ENCODE data around the gene LZTS2. TPM values are rescaled to one million over a fixed set of nuclear protein-coding genes. Genes with fewer than 3 reads are reported as not detected.

LZTS2 gene
- total RNA-seq, 5 donors from 2014 or later (not counting 1 experiment from before 2014, with no cell fraction given) = 16.4 to 39.5 (median 35.4) TPM

GRCh38 chr10:101047961-101048892 is 48.6 kb downstream of the LZTS2 start:
- DNase-seq (no peak), ATAC-seq (replicated peaks in 1 of 4) (no peak)
- H3K27ac Mint-ChIP-seq = no peak overlapping the region
- no peaks in the 10 kb centered on the region for H3K9me3 Mint-ChIP-seq
- Histone ChIP-seq H3K9me3 (no peaks in the 10 kb centered on the region), H3K27ac (ENCODE audit: low read length) (no peak overlapping the region), H3K4me3 (ENCODE audit: control insufficient read depth in 1 of 2, extremely low read depth in 1 of 2, low read length in 1 of 2) (no peak overlapping the region), H3K36me3 (ENCODE audit: control insufficient read depth in 2 of 2, extremely low read depth in 1 of 2, insufficient read depth in 1 of 2, low read length in 1 of 2) (no peaks in the 10 kb centered on the region), H3K4me1 (ENCODE audit: control insufficient read depth in 1 of 2, extremely low read depth in 1 of 2, insufficient read depth in 2 of 2, low read length in 2 of 2) (peaks cover 0 to 22% of the 10 kb centered on the region in 2 experiments), H3K27me3 (replicated peaks in 1 of 2; ENCODE audit: control insufficient read depth in 2 of 2, extremely low read depth in 1 of 2, insufficient read depth in 2 of 2, low read length in 1 of 2) (peaks cover 21 to 66% of the 10 kb centered on the region in 2 experiments)
- H3K27me3 Mint-ChIP-seq = peaks cover 43 to 50% of the 10 kb centered on the region in 2 donors
- ChIA-PET POLR2A (no interaction called here), CTCF (interaction anchor here (1.8 to 3.9 kb wide), 3 partner anchors 11 to 20 kb away, joined by 6 to 42 read pairs (median 20); partner anchors contain the start of gene KAZALD1 (in 1 of the 2))
- no peaks in the 10 kb centered on the region for H3K36me3 Mint-ChIP-seq
- 19% methylated on average over 49 of the region's 62 CpGs for WGBS (ENCODE audit: insufficient coverage)
- peaks cover 17 to 27% (median 22%) of the 10 kb centered on the region in 3 donors for H3K4me1 Mint-ChIP-seq
- H3K4me3 Mint-ChIP-seq = no peak overlapping the region

GRCh38 chr10:101050208-101051069 is 50.8 kb downstream of the LZTS2 start:
- Mint-ChIP-seq H3K4me1 (peaks cover 12 to 21% (median 18%) of the 10 kb centered on the region in 3 donors), H3K4me3 (peak overlapping the region in 1 of 3 donors; percentile 36), H3K27ac (no peak overlapping the region), H3K9me3 (no peaks in the 10 kb centered on the region), H3K27me3 (peaks cover 43 to 50% of the 10 kb centered on the region in 2 donors), H3K36me3 (no peaks in the 10 kb centered on the region)
- peak; percentile 42 to 82 (median 70) for DNase-seq
- 16% methylated on average over 36 of the region's 42 CpGs for WGBS (ENCODE audit: insufficient coverage)
- peaks cover 0 to 19% of the 10 kb centered on the region in 2 experiments for H3K4me1 ChIP-seq (ENCODE audit: control insufficient read depth in 1 of 2, extremely low read depth in 1 of 2, insufficient read depth in 2 of 2, low read length in 2 of 2)
- ChIA-PET CTCF (interaction anchor here (0.6 to 3.9 kb wide), 18 partner anchors 7 to 92 kb away, joined by 3 to 42 read pairs (median 4); partner anchors contain the start of genes KAZALD1 (in 1 of the 2), PDZD7 (in 1 of the 2) and SFXN3 (in 1 of the 2)), POLR2A (interaction anchor here (0.5 to 1.0 kb wide), 3 partner anchors 8 to 747 kb away, joined by 3 to 5 read pairs (median 3); no protein-coding TSS in a partner anchor)
- no peaks in the 10 kb centered on the region for H3K9me3 ChIP-seq
- ATAC-seq (replicated peaks in 1 of 4) = peak; percentile 85 to 93 (median 88)
- no peak overlapping the region for H3K27ac ChIP-seq (ENCODE audit: low read length)
- H3K36me3 ChIP-seq (ENCODE audit: control insufficient read depth in 2 of 2, extremely low read depth in 1 of 2, insufficient read depth in 1 of 2, low read length in 1 of 2) = no peaks in the 10 kb centered on the region
- peak overlapping the region in 1 of 2 donors; percentile 8 for H3K4me3 ChIP-seq (ENCODE audit: control insufficient read depth in 1 of 2, extremely low read depth in 1 of 2, low read length in 1 of 2)
- H3K27me3 ChIP-seq (replicated peaks in 1 of 2; ENCODE audit: control insufficient read depth in 2 of 2, extremely low read depth in 1 of 2, insufficient read depth in 2 of 2, low read length in 1 of 2) = peaks cover 16 to 62% of the 10 kb centered on the region in 2 experiments

- DNase-seq (no peak), ATAC-seq (replicated peaks in 1 of 4) (no peak)
- no peaks in the 10 kb centered on the region for H3K9me3 ChIP-seq
- POLR2A ChIA-PET = no interaction called here
- peaks cover 0 to 19% of the 10 kb centered on the region in 2 experiments for H3K4me1 ChIP-seq (ENCODE audit: control insufficient read depth in 1 of 2, extremely low read depth in 1 of 2, insufficient read depth in 2 of 2, low read length in 2 of 2)
- Mint-ChIP-seq H3K27me3 (peaks cover 28 to 37% of the 10 kb centered on the region in 2 donors), H3K4me3 (no peak overlapping the region), H3K9me3 (no peaks in the 10 kb centered on the region), H3K27ac (no peak overlapping the region), H3K4me1 (peaks cover 12 to 21% (median 18%) of the 10 kb centered on the region in 3 donors), H3K36me3 (no peaks in the 10 kb centered on the region)
- peaks cover 12 to 52% of the 10 kb centered on the region in 2 experiments for H3K27me3 ChIP-seq (replicated peaks in 1 of 2; ENCODE audit: control insufficient read depth in 2 of 2, extremely low read depth in 1 of 2, insufficient read depth in 2 of 2, low read length in 1 of 2)
- no peak overlapping the region for H3K4me3 ChIP-seq (ENCODE audit: control insufficient read depth in 1 of 2, extremely low read depth in 1 of 2, low read length in 1 of 2)
- CTCF ChIA-PET = interaction anchor here (0.6 to 3.9 kb wide), 9 partner anchors 8 to 24 kb away, joined by 3 to 42 read pairs (median 9); partner anchors contain the start of gene KAZALD1 (in 2 of the 2)
- H3K27ac ChIP-seq (ENCODE audit: low read length) = no peak overlapping the region
- WGBS (ENCODE audit: insufficient coverage) = 100% methylated on average over 3 of the region's 3 CpGs
- no peaks in the 10 kb centered on the region for H3K36me3 ChIP-seq (ENCODE audit: control insufficient read depth in 2 of 2, extremely low read depth in 1 of 2, insufficient read depth in 1 of 2, low read length in 1 of 2)
Measured at GRCh38 chr10:101052285-101052684, 52.7 kb downstream of the LZTS2 start.

- peaks cover 16 to 26% of the 10 kb centered on the region in 2 donors for H3K27me3 Mint-ChIP-seq
- no peak for ATAC-seq (replicated peaks in 1 of 4)
- DNase-seq = no peak
- H3K4me1 Mint-ChIP-seq = peaks cover 9 to 15% (median 14%) of the 10 kb centered on the region in 3 donors
- Histone ChIP-seq H3K4me3 (ENCODE audit: control insufficient read depth in 1 of 2, extremely low read depth in 1 of 2, low read length in 1 of 2) (no peak overlapping the region), H3K36me3 (ENCODE audit: control insufficient read depth in 2 of 2, extremely low read depth in 1 of 2, insufficient read depth in 1 of 2, low read length in 1 of 2) (no peaks in the 10 kb centered on the region), H3K27me3 (replicated peaks in 1 of 2; ENCODE audit: control insufficient read depth in 2 of 2, extremely low read depth in 1 of 2, insufficient read depth in 2 of 2, low read length in 1 of 2) (peaks cover 6 to 40% of the 10 kb centered on the region in 2 experiments), H3K4me1 (ENCODE audit: control insufficient read depth in 1 of 2, extremely low read depth in 1 of 2, insufficient read depth in 2 of 2, low read length in 2 of 2) (peaks cover 0 to 14% of the 10 kb centered on the region in 2 experiments), H3K27ac (ENCODE audit: low read length) (no peak overlapping the region), H3K9me3 (no peaks in the 10 kb centered on the region)
- POLR2A ChIA-PET = no interaction called here
- CTCF ChIA-PET = interaction anchor here in 1 of 2 donors (0.6 kb wide), 1 partner anchor 315 kb away, joined by 6 read pairs; no protein-coding TSS in a partner anchor
- H3K9me3 Mint-ChIP-seq = no peaks in the 10 kb centered on the region
- H3K36me3 Mint-ChIP-seq = no peaks in the 10 kb centered on the region
- no peak overlapping the region for H3K27ac Mint-ChIP-seq
- H3K4me3 Mint-ChIP-seq = no peak overlapping the region
Measured at GRCh38 chr10:101053516-101053915, 53.9 kb downstream of the LZTS2 start.

GRCh38 chr10:101054351-101054750 is 54.7 kb downstream of the LZTS2 start:
- Mint-ChIP-seq H3K4me1 (peaks cover 8 to 11% (median 9%) of the 10 kb centered on the region in 3 donors), H3K4me3 (no peak overlapping the region), H3K36me3 (no peaks in the 10 kb centered on the region), H3K27ac (no peak overlapping the region), H3K9me3 (no peaks in the 10 kb centered on the region), H3K27me3 (peaks cover 10 to 17% of the 10 kb centered on the region in 2 donors)
- DNase-seq (no peak), ATAC-seq (replicated peaks in 1 of 4) (no peak)
- POLR2A ChIA-PET = no interaction called here
- Histone ChIP-seq H3K4me1 (ENCODE audit: control insufficient read depth in 1 of 2, extremely low read depth in 1 of 2, insufficient read depth in 2 of 2, low read length in 2 of 2) (peaks cover 0 to 14% of the 10 kb centered on the region in 2 experiments), H3K27ac (ENCODE audit: low read length) (no peak overlapping the region), H3K27me3 (replicated peaks in 1 of 2; ENCODE audit: control insufficient read depth in 2 of 2, extremely low read depth in 1 of 2, insufficient read depth in 2 of 2, low read length in 1 of 2) (peaks cover 0 to 31% of the 10 kb centered on the region in 2 experiments), H3K9me3 (no peaks in the 10 kb centered on the region), H3K36me3 (ENCODE audit: control insufficient read depth in 2 of 2, extremely low read depth in 1 of 2, insufficient read depth in 1 of 2, low read length in 1 of 2) (no peaks in the 10 kb centered on the region), H3K4me3 (ENCODE audit: control insufficient read depth in 1 of 2, extremely low read depth in 1 of 2, low read length in 1 of 2) (no peak overlapping the region)
- WGBS (ENCODE audit: insufficient coverage) = no CpG with 5 or more reads among the region's 1 CpG
- CTCF ChIA-PET = no interaction called here

Data from T-cell (primary cell).